Measurements from ENCODE around the gene CDC5L. TPM values are rescaled to one million over a fixed set of nuclear protein-coding genes. Genes with fewer than 3 reads are reported as not detected.

Gene CDC5L
- total RNA-seq, 1 experiment from 2014 or later: 24.6 TPM

DNA sequence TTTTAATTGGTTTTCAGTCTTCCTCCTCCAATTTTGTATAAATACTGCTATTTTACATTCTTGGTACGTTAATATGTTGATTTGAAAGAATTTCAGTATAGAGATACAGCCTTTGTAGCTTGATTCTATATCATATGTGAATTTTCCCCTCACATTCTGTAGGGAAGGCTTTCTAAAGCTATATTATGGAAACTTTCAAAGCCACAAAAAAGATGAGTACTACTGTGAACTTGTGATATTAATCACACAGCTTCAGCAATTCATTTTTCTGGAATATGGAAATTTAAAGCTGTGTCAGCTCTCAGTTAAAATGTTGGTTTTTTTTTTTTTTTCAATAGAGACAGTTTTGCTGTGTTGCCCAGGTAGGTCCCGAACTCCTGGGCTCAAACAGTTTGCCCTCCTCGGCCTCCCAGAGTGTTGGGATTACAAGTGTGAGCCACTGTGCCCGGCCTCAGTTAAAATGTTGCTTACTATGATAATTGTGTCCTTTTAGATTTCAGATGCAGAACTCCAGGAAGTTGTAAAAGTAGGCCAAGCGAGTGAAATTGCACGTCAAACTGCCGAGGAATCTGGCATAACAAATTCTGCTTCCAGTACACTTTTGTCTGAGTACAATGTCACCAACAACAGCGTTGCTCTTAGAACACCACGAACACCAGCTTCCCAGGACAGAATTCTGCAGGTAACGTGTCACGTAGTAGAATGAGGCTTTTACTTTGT lies 20.6 kb downstream of the CDC5L start:
- DNase-seq (ENCODE audit: low read depth, low spot score) (no peak), ATAC-seq (no peak)
- Histone ChIP-seq H3K79me2 (ENCODE audit: insufficient read depth, low read length) (peaks cover 53% of the 10 kb centered on the region), H4K20me1 (ENCODE audit: insufficient read depth) (no peaks in the 10 kb centered on the region), H3K4me2 (ENCODE audit: low read length) (no peak overlapping the region), H3K27ac (ENCODE audit: low read depth, low read length) (no peak overlapping the region), H3K4me3 (replicated peaks in 1 of 2; ENCODE audit: low read depth in 1 of 2, low read length in 2 of 2) (no peak overlapping the region), H3K27me3 (ENCODE audit: insufficient read depth, low read length) (no peaks in the 10 kb centered on the region), H3K36me3 (ENCODE audit: control insufficient read depth in 1 of 2, insufficient read depth in 2 of 2, low read length in 2 of 2) (peaks cover 36 to 60% of the 10 kb centered on the region in 2 experiments), H3K9me2 (ENCODE audit: insufficient read depth) (no peaks in the 10 kb centered on the region), H3K9me3 (ENCODE audit: control insufficient read depth in 1 of 2, insufficient read depth in 1 of 2, low read depth in 1 of 2, low read length in 2 of 2) (no peaks in the 10 kb centered on the region), H3K4me1 (ENCODE audit: control insufficient read depth in 1 of 2, insufficient read depth in 2 of 2, low read length in 2 of 2) (no peaks in the 10 kb centered on the region), H2AFZ (ENCODE audit: low read depth, low read length, poor library complexity, severe bottlenecking) (no peak overlapping the region), H3K9ac (ENCODE audit: low read length) (no peak overlapping the region)
- ChIA-PET CTCF (interaction anchor here (1.2 kb wide), 1 partner anchor 68 kb away, joined by 3 read pairs; no protein-coding TSS in a partner anchor), POLR2A (no interaction called here), RAD21 (ENCODE audit: low non-redundant PET in 1 of 2, low total read pairs in 2 of 2, uncharacterized antibody in 2 of 2, unreplicated experiment in 2 of 2) (no interaction called here)
- intact Hi-C loops (cut with micrococcal nuclease): no loop called here
- no TSS peak for BruUV-seq (replicated peaks)
- TF ChIP-seq ELF1 (IDR thresholded peaks at IDR 0.05; ENCODE audit: borderline replicate concordance, low read depth) (no peak), ATF3 (IDR thresholded peaks at IDR 0.05) (no peak), ZFX (IDR thresholded peaks at IDR 0.05) (no peak)

DNA sequence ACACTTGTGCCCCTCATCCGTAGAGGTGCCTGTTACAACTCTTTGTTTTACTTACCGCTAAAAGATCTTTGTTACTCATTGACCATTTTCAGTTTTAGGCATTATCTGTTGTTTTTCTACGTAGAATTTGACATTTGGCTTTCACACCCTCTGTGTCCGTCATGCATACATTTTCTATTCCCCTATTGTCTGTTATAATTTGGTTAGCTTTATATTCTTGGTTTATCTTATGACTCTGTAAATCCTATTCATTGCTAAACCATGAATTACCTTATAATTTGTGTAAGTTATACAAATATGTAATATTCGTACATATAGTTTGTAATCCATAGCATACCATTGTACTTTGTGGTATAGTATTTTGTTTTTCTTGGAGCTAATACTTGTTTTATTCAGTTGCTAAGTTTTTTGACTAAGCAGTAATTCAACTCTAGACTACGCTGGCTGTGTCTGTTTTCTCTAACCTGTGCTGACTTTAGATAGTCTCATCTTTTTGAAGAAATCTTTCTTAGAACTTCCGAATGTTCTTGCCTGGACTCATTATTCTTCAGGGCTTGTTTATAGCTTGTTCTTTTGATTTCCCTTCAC lies 21.8 kb downstream of the CDC5L start:
- Histone ChIP-seq H3K4me2 (ENCODE audit: low read length) (no peak overlapping the region), H3K9me2 (ENCODE audit: insufficient read depth) (no peaks in the 10 kb centered on the region), H3K4me1 (ENCODE audit: control insufficient read depth in 1 of 2, insufficient read depth in 2 of 2, low read length in 2 of 2) (no peaks in the 10 kb centered on the region), H3K36me3 (ENCODE audit: control insufficient read depth in 1 of 2, insufficient read depth in 2 of 2, low read length in 2 of 2) (peaks cover 29 to 59% of the 10 kb centered on the region in 2 experiments), H3K27me3 (ENCODE audit: insufficient read depth, low read length) (no peaks in the 10 kb centered on the region), H3K27ac (ENCODE audit: low read depth, low read length) (no peak overlapping the region), H3K79me2 (ENCODE audit: insufficient read depth, low read length) (peaks cover 57% of the 10 kb centered on the region), H4K20me1 (ENCODE audit: insufficient read depth) (no peaks in the 10 kb centered on the region), H3K9ac (ENCODE audit: low read length) (no peak overlapping the region), H3K4me3 (replicated peaks in 1 of 2; ENCODE audit: low read depth in 1 of 2, low read length in 2 of 2) (no peak overlapping the region), H3K9me3 (ENCODE audit: control insufficient read depth in 1 of 2, insufficient read depth in 1 of 2, low read depth in 1 of 2, low read length in 2 of 2) (no peaks in the 10 kb centered on the region), H2AFZ (ENCODE audit: low read depth, low read length, poor library complexity, severe bottlenecking) (no peak overlapping the region)
- ChIA-PET CTCF (interaction anchor here (0.8 kb wide), 1 partner anchor 11 kb away, joined by 3 read pairs; no protein-coding TSS in a partner anchor), POLR2A (no interaction called here), RAD21 (ENCODE audit: low non-redundant PET in 1 of 2, low total read pairs in 2 of 2, uncharacterized antibody in 2 of 2, unreplicated experiment in 2 of 2) (no interaction called here)
- DNase-seq (ENCODE audit: low read depth, low spot score) (no peak), ATAC-seq (no peak)
- intact Hi-C loops (cut with micrococcal nuclease): no loop called here
- TF ChIP-seq POLR2AphosphoS5 (IDR thresholded peaks at IDR 0.05; ENCODE audit: low read depth, low read length): no peak
- no peak for TF ChIP-seq RAD21 (IDR thresholded peaks at IDR 0.05; ENCODE audit: low read depth)
- BruUV-seq (replicated peaks): no TSS peak
